Fibroblast of lung (primary cell): ENCODE results near the gene CREB3L1. TPM values are rescaled to one million over a fixed set of nuclear protein-coding genes. Genes with fewer than 3 reads are reported as not detected.

Experiments
- DNase-seq, 2 donors: peaks; one replicate each; pipeline versions ENCODE4 v3.0.0 to v3.0.0-alpha.2; 2010; ENCODE audit warnings: low read depth in 2 of 2
- H2AFZ ChIP-seq: 2 replicates; pipeline ENCODE4 v1.5.1; 2012; ENCODE audit warnings: low read length, control low read depth, inconsistent platforms
- H3K27ac ChIP-seq: 2 replicates; pipeline ENCODE4 v1.5.1; 2011; ENCODE audit warnings: low read length, control low read depth; ENCODE audit not compliant: insufficient read depth
- H3K27me3 ChIP-seq: 2 replicates; pipeline ENCODE4 v1.5.1; 2011; ENCODE audit warnings: mild to moderate bottlenecking, low read length; ENCODE audit not compliant: control insufficient read depth, insufficient read depth
- H3K36me3 ChIP-seq: 2 replicates; pipeline ENCODE4 v1.5.1; 2011; ENCODE audit warnings: low read length; ENCODE audit not compliant: control insufficient read depth, insufficient read depth
- H3K4me1 ChIP-seq: 2 replicates; pipeline ENCODE4 v1.5.1; 2011; ENCODE audit warnings: low read length; ENCODE audit not compliant: control insufficient read depth, insufficient read depth; ENCODE audit errors: extremely low read depth
- H3K4me2 ChIP-seq: 2 replicates; pipeline ENCODE4 v1.5.1; 2011; ENCODE audit warnings: low read length, control low read depth; ENCODE audit not compliant: insufficient read depth; ENCODE audit errors: extremely low read depth
- H3K4me3 ChIP-seq, 4 experiments: fragments of 200-600 bp in 1 of 4; sonication (generic) in 1 of 4; replicated peaks in 1 of 4; 2 replicates each; pipeline ENCODE4 v1.5.1; 2011 to 2016; ENCODE audit warnings: low read length in 4 of 4, low read depth in 3 of 4, mild to moderate bottlenecking in 3 of 4, control low read depth in 2 of 4, inconsistent platforms in 1 of 4, mixed read lengths in 1 of 4; ENCODE audit not compliant: insufficient read depth in 1 of 4; ENCODE audit errors: control extremely low read depth in 1 of 4
- H3K79me2 ChIP-seq: 2 replicates; pipeline ENCODE4 v1.5.1; 2012; ENCODE audit warnings: mild to moderate bottlenecking, low read length, inconsistent platforms; ENCODE audit not compliant: control insufficient read depth, insufficient read depth
- H3K9ac ChIP-seq: 2 replicates; pipeline ENCODE4 v1.5.1; 2011; ENCODE audit warnings: mild to moderate bottlenecking, low read length, control low read depth; ENCODE audit not compliant: insufficient read depth
- H3K9me3 ChIP-seq: 2 replicates; pipeline ENCODE4 v1.5.1; 2012; ENCODE audit warnings: low read depth, low read length; ENCODE audit not compliant: control insufficient read depth, insufficient read depth
- H4K20me1 ChIP-seq: 2 replicates; pipeline ENCODE4 v1.5.1; 2011; ENCODE audit warnings: low read length; ENCODE audit not compliant: control insufficient read depth, insufficient read depth; ENCODE audit errors: extremely low read depth
- EZH2 ChIP-seq: IDR thresholded peaks from 2 replicates; pipeline ENCODE4 v1.5.1; 2012; ENCODE audit warnings: low read length, control low read depth, mild to moderate bottlenecking; ENCODE audit errors: missing control alignments
- polyA plus RNA-seq, 2 donors: library from polyadenylated mRNA; depleted of rRNA in 1 of 2; stranded (reverse) in 1 of 2; unstranded in 1 of 2; fragments of >200 nt; gene quantifications; 2 replicates each; pipeline ENCODE4 v1.2.1, GENCODE V29; 2011 to 2012; ENCODE audit warnings: missing spikeins in 1 of 2
- total RNA-seq: library from RNA; depleted of rRNA; stranded (reverse); fragments of >200 nt; gene quantifications from 2 replicates; pipeline ENCODE4 v1.2.1, GENCODE V29; 2014
- TF ChIP-seq, protein P1 (sequence below), 2 donors: IDR thresholded peaks in 1 of 2; conservative IDR thresholded peaks in 1 of 2; 1 replicate in 1 of 2; 2 replicates in 1 of 2; pipeline ENCODE4 v1.5.1; 2011 to 2012; ENCODE audit warnings: low read length in 2 of 2, control low read depth in 1 of 2, inconsistent platforms in 1 of 2, low read depth in 1 of 2, mild to moderate bottlenecking in 1 of 2

Gene CREB3L1
- total and polyA plus RNA-seq, 2 donors (not counting 1 experiment from before 2014, with no cell fraction given): 18.8 to 28.4 TPM

DNA sequence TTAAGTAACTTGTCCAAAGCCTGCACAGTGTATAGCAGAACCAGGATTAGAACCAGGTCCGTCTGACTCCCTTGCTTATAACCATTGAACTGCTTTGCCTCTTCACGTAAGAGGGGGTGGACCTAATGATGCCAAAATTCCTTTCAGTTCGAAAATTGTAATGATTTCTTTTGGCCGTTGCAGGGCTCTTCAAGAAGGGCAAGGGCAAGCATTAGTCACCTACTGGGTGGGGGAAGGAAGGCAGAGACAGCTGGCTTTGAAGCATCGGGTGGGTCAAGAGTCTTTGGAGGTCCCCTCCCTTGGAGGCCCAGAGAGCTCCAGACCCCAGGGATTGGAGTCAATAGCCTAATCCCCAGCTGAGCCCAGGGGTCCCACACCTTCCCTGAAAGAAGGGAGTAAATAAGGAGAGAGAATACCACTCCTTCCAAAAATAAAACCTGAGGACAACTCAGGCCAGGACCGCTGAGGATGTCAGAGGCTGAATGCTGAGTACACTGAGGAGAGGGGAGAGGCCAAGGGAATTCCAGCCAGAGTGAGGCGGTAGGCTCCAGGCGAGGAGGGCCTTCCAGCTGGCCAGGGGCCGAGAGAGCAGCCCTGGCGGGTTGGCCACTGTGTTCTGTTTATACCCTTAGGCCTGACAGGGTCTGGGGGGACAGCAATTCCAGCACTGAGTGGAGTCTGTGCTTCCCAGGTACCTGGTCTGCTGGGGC is 14.1 kb downstream of the CREB3L1 start:
- Histone ChIP-seq H2AFZ (no peak overlapping the region), H3K79me2 (peaks cover 59% of the 10 kb centered on the region), H3K36me3 (no peaks in the 10 kb centered on the region)

DNA sequence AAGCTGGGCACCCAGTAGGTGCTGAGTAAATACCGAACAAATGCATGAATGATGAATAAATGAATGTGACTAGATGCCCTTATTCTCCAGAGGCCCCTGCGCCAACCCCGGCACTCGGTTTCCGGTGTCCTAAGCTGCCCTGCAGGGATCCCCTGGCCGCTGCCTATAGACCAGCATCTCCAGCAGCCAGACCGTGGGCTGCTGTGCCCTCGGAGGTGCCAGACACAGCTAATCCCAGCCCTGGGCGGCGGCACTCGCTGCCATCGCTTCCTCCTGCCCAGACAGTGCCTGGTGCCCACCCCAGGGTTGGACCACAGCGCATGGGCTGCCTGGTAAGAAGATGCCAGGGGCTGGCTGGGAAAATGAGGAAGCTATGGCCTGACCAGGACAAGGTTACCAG is 15.6 kb downstream of the CREB3L1 start:
- H3K27me3 ChIP-seq: no peaks in the 10 kb centered on the region
- H3K4me2 ChIP-seq: peak overlapping the region; percentile 2
- no peaks in the 10 kb centered on the region for H4K20me1 ChIP-seq
- DNase-seq: no peak
- peaks cover 61% of the 10 kb centered on the region for H3K79me2 ChIP-seq
- no peak for TF ChIP-seq EZH2
- TF ChIP-seq, protein P1, sequence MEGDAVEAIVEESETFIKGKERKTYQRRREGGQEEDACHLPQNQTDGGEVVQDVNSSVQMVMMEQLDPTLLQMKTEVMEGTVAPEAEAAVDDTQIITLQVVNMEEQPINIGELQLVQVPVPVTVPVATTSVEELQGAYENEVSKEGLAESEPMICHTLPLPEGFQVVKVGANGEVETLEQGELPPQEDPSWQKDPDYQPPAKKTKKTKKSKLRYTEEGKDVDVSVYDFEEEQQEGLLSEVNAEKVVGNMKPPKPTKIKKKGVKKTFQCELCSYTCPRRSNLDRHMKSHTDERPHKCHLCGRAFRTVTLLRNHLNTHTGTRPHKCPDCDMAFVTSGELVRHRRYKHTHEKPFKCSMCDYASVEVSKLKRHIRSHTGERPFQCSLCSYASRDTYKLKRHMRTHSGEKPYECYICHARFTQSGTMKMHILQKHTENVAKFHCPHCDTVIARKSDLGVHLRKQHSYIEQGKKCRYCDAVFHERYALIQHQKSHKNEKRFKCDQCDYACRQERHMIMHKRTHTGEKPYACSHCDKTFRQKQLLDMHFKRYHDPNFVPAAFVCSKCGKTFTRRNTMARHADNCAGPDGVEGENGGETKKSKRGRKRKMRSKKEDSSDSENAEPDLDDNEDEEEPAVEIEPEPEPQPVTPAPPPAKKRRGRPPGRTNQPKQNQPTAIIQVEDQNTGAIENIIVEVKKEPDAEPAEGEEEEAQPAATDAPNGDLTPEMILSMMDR (conservative IDR thresholded peaks at IDR 0.05 in 1 of 2, IDR thresholded peaks at IDR 0.05 in 1 of 2; ENCODE audit: low read depth in 1 of 2, low read length in 2 of 2): no peak
- peaks cover 73% of the 10 kb centered on the region for H3K4me1 ChIP-seq
- peaks cover 3% of the 10 kb centered on the region for H3K36me3 ChIP-seq
- H3K27ac ChIP-seq: peak overlapping the region; percentile 96
- H3K9ac ChIP-seq: no peak overlapping the region
- H3K9me3 ChIP-seq: no peaks in the 10 kb centered on the region
- H2AFZ ChIP-seq: no peak overlapping the region
- H3K4me3 ChIP-seq: no peak overlapping the region

More for the DNA sequence above, 14.1 kb downstream of the CREB3L1 start:
- Histone ChIP-seq H3K4me3 (peak overlapping the region in 3 of 4 experiments; percentile 7 to 21 (median 10)), H4K20me1 (no peaks in the 10 kb centered on the region), H3K4me1 (peaks cover 59% of the 10 kb centered on the region), H3K4me2 (peak overlapping the region; percentile 79), H3K9ac (peak overlapping the region; percentile 29), H3K27me3 (no peaks in the 10 kb centered on the region), H3K9me3 (no peaks in the 10 kb centered on the region), H3K27ac (peak overlapping the region; percentile 96)
- peak; percentile 88 to 91 for DNase-seq
- TF ChIP-seq, protein P1 (conservative IDR thresholded peaks at IDR 0.05 in 1 of 2, IDR thresholded peaks at IDR 0.05 in 1 of 2; ENCODE audit: low read depth in 1 of 2, low read length in 2 of 2): peak; percentile 2 to 19
- TF ChIP-seq EZH2: no peak

DNA sequence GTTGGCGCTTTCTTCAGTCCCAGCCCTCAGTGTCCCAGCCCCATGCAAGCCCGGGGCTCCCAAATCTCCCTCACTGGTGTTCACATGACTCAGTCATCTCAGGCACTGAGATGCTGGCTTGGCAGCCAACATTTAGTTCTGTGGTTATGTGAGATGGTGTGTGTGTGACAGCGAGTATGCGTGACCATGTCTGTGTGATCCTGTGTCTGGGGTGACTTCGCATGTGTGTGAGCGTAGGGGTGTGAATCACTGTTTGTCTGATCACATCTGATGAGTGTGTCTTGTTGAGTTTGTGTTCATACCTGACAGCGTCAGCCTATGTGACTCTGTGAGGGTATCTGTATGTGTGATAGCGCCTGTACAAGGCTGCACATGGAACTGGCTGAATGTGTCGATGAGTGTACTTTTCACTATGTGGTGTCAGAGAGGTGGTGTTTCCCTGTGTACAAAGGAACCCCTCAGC is 16.2 kb downstream of the CREB3L1 start:
- TF ChIP-seq EZH2: no peak
- TF ChIP-seq, protein P1 (conservative IDR thresholded peaks at IDR 0.05 in 1 of 2, IDR thresholded peaks at IDR 0.05 in 1 of 2; ENCODE audit: low read depth in 1 of 2, low read length in 2 of 2): no peak
- Histone ChIP-seq H2AFZ (no peak overlapping the region), H3K79me2 (peaks cover 57% of the 10 kb centered on the region), H3K9ac (no peak overlapping the region), H4K20me1 (no peaks in the 10 kb centered on the region), H3K4me2 (peak overlapping the region; percentile 58), H3K27ac (peak overlapping the region; percentile 96), H3K4me1 (peaks cover 75% of the 10 kb centered on the region), H3K27me3 (no peaks in the 10 kb centered on the region), H3K36me3 (peaks cover 3% of the 10 kb centered on the region), H3K9me3 (no peaks in the 10 kb centered on the region), H3K4me3 (no peak overlapping the region)
- peak; percentile 89 to 99 for DNase-seq
